ENCODE data around the gene KCNQ5.

GRCh38 chr6:72974276-72974675, 352.4 kb downstream of the KCNQ5 start:
- TF ChIP-seq CTCF (IDR thresholded peaks at IDR 0.05) (peak in 1 of 6 experiments; percentile 13), POLR2A (IDR thresholded peaks at IDR 0.05) (no peak)

Data from thyroid gland (tissue), 4 donors.